Measurements from ENCODE around the gene FDX2.

DNA sequence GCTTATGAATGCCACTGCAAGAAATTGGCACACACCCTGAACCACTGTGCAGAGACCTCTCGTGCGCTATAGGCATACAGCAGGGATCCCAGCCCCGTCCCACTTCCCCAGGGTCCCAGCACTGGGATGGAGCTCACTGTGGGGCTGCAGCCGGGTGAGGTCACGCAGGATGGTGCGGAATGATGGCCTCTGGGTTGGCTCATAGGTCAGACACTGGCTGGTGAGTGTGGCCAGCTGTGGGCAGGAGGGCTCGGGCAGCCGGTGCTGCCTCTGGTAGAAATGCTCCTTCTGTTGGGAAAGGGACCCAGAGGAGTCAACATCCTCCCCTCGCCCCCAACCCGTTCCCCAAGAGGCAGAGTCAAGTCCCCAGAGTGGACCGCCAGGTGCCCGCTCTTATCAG is 40.6 kb upstream of the FDX2 start:
- TF ChIP-seq RAD21 (IDR thresholded peaks at IDR 0.05) = no peak
- TF ChIP-seq, protein P1, sequence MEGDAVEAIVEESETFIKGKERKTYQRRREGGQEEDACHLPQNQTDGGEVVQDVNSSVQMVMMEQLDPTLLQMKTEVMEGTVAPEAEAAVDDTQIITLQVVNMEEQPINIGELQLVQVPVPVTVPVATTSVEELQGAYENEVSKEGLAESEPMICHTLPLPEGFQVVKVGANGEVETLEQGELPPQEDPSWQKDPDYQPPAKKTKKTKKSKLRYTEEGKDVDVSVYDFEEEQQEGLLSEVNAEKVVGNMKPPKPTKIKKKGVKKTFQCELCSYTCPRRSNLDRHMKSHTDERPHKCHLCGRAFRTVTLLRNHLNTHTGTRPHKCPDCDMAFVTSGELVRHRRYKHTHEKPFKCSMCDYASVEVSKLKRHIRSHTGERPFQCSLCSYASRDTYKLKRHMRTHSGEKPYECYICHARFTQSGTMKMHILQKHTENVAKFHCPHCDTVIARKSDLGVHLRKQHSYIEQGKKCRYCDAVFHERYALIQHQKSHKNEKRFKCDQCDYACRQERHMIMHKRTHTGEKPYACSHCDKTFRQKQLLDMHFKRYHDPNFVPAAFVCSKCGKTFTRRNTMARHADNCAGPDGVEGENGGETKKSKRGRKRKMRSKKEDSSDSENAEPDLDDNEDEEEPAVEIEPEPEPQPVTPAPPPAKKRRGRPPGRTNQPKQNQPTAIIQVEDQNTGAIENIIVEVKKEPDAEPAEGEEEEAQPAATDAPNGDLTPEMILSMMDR (IDR thresholded peaks at IDR 0.05; ENCODE audit: low read depth, low read length, missing input control) = no peak
- no peak for TF ChIP-seq TAF1 (conservative IDR thresholded peaks at IDR 0.05)
- no peak for TF ChIP-seq YY1 (IDR thresholded peaks at IDR 0.05)
- TF ChIP-seq, protein P2, sequence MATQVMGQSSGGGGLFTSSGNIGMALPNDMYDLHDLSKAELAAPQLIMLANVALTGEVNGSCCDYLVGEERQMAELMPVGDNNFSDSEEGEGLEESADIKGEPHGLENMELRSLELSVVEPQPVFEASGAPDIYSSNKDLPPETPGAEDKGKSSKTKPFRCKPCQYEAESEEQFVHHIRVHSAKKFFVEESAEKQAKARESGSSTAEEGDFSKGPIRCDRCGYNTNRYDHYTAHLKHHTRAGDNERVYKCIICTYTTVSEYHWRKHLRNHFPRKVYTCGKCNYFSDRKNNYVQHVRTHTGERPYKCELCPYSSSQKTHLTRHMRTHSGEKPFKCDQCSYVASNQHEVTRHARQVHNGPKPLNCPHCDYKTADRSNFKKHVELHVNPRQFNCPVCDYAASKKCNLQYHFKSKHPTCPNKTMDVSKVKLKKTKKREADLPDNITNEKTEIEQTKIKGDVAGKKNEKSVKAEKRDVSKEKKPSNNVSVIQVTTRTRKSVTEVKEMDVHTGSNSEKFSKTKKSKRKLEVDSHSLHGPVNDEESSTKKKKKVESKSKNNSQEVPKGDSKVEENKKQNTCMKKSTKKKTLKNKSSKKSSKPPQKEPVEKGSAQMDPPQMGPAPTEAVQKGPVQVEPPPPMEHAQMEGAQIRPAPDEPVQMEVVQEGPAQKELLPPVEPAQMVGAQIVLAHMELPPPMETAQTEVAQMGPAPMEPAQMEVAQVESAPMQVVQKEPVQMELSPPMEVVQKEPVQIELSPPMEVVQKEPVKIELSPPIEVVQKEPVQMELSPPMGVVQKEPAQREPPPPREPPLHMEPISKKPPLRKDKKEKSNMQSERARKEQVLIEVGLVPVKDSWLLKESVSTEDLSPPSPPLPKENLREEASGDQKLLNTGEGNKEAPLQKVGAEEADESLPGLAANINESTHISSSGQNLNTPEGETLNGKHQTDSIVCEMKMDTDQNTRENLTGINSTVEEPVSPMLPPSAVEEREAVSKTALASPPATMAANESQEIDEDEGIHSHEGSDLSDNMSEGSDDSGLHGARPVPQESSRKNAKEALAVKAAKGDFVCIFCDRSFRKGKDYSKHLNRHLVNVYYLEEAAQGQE (IDR thresholded peaks at IDR 0.05) = no peak
- TF ChIP-seq, protein P3, sequence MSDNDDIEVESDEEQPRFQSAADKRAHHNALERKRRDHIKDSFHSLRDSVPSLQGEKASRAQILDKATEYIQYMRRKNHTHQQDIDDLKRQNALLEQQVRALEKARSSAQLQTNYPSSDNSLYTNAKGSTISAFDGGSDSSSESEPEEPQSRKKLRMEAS (IDR thresholded peaks at IDR 0.05) = no peak
- TF ChIP-seq EGR1 (IDR thresholded peaks at IDR 0.05; ENCODE audit: low read depth in 2 of 2) = no peak
- no peak for TF ChIP-seq ZBTB33 (IDR thresholded peaks at IDR 0.05)
- no peak for TF ChIP-seq ATF3 (IDR thresholded peaks at IDR 0.05)
- no peak for TF ChIP-seq SP1 (IDR thresholded peaks at IDR 0.05)
